Measurements from ENCODE around the gene RREB1. TPM values are rescaled to one million over a fixed set of nuclear protein-coding genes. Genes with fewer than 3 reads are reported as not detected.

RREB1 gene
- total and polyA plus RNA-seq, 2 experiments from 2014 or later, result 8.5 to 25.5 TPM

- H3K27me3 Mint-ChIP-seq (ENCODE audit: insufficient read depth, low read depth, poor library complexity), result peaks cover 3% of the 10 kb centered on the region
- ATAC-seq (no peak), DNase-seq (ENCODE audit: low spot score) (no peak)
- peaks cover 32% of the 10 kb centered on the region for H3K36me3 Mint-ChIP-seq (ENCODE audit: low read depth)
- H3K27me3 ChIP-seq (ENCODE audit: insufficient read depth), result no peaks in the 10 kb centered on the region
- 0 out of 2 replicates have a peak overlapping the region, but pooled peaks have one; percentile 39 for H3K27ac ChIP-seq (ENCODE audit: low read depth)
- peak overlapping the region; percentile 53; the same call in 1 of the 2 replicates for H3K27ac Mint-ChIP-seq
- H3K9me3 Mint-ChIP-seq, result no peaks in the 10 kb centered on the region
- H3K79me2 ChIP-seq (replicated peaks; ENCODE audit: insufficient read depth), result no peaks in the 10 kb centered on the region; the same call in 1 of the 2 replicates
- H3K9me2 ChIP-seq (ENCODE audit: insufficient read depth), result no peaks in the 10 kb centered on the region
- H3K4me3 Mint-ChIP-seq, result no peak overlapping the region
- H2AFZ ChIP-seq, result no peak overlapping the region
- no peak overlapping the region for H3K4me3 ChIP-seq
- H3F3A ChIP-seq (replicated peaks; ENCODE audit: low read depth), result no peaks in the 10 kb centered on the region
- H3K4me1 ChIP-seq (ENCODE audit: insufficient read depth), result no peaks in the 10 kb centered on the region
- no peaks in the 10 kb centered on the region for H4K20me1 ChIP-seq (replicated peaks; ENCODE audit: insufficient read depth)
- H3K4me1 Mint-ChIP-seq, result no peaks in the 10 kb centered on the region; the same call in 2 of the 3 replicates
- no peak for TF ChIP-seq POLR2AphosphoS5 (IDR thresholded peaks at IDR 0.05; ENCODE audit: low read depth)
- no peak for TF ChIP-seq ZNF331 (CRISPR knock-in tag; IDR thresholded peaks at IDR 0.05; ENCODE audit: low read depth)
- TF ChIP-seq JUNB (IDR thresholded peaks at IDR 0.05; ENCODE audit: unreplicated experiment), result no peak
- no peak for TF ChIP-seq EZH2phosphoT487 (IDR thresholded peaks at IDR 0.05; ENCODE audit: unreplicated experiment)
- no peak for TF ChIP-seq REST (IDR thresholded peaks at IDR 0.05; ENCODE audit: unreplicated experiment)
- no peak for TF ChIP-seq CREB1 (CRISPR knock-in tag; IDR thresholded peaks at IDR 0.05; ENCODE audit: low read depth)
- no peak for TF ChIP-seq NANOG (IDR thresholded peaks at IDR 0.05; ENCODE audit: borderline replicate concordance)
- TF ChIP-seq CTCF (conservative IDR thresholded peaks at IDR 0.05; ENCODE audit: low read depth in 2 of 2), result no peak
- no peak for TF ChIP-seq ZNF462 (CRISPR knock-in tag; IDR thresholded peaks at IDR 0.05)
- no peak for TF ChIP-seq STAT1 (IDR thresholded peaks at IDR 0.05; ENCODE audit: unreplicated experiment)
- no peak for TF ChIP-seq ETS1 (IDR thresholded peaks at IDR 0.05)
- TF ChIP-seq EZH2 (IDR thresholded peaks at IDR 0.05; ENCODE audit: low read depth, unreplicated experiment), result no peak
- TF ChIP-seq ZNF114 (CRISPR knock-in tag; IDR thresholded peaks at IDR 0.05), result no peak
- H3K4me2 ChIP-seq, result no peak overlapping the region
- H3K36me3 ChIP-seq (ENCODE audit: insufficient read depth), result no peaks in the 10 kb centered on the region; the same call in 1 of the 2 replicates
Observed at GRCh38 chr6:7188492-7188891, 80.7 kb downstream of the RREB1 start.

All from GM23338 (cell line).